Tibial nerve (tissue), 4 donors: ENCODE results near the gene IGSF10.

Source experiments
- CTCF ChIP-seq, 5 experiments: fragments of 200-600 bp in 3 of 5; fragments of 450-650 bp in 2 of 5; sonication (generic) in 3 of 5; IDR thresholded peaks; one replicate each; pipeline ENCODE4 v1.5.1; 2016 to 2019; ENCODE audit warnings: antibody characterized with exemption in 5 of 5, mild to moderate bottlenecking in 3 of 5, moderate library complexity in 2 of 5
- EP300 ChIP-seq, 2 donors: sonication (generic); formaldehyde crosslinking; IDR thresholded peaks; one replicate each; pipeline ENCODE4 v1.6.1; 2017; ENCODE audit warnings: antibody characterized with exemption in 2 of 2, mild to moderate bottlenecking in 1 of 2
- POLR2A ChIP-seq, 2 donors: fragments of 450-650 bp; IDR thresholded peaks; one replicate each; pipeline ENCODE4 v1.6.1; 2017; ENCODE audit warnings: antibody characterized with exemption in 2 of 2, mild to moderate bottlenecking in 2 of 2, moderate library complexity in 2 of 2

DNA sequence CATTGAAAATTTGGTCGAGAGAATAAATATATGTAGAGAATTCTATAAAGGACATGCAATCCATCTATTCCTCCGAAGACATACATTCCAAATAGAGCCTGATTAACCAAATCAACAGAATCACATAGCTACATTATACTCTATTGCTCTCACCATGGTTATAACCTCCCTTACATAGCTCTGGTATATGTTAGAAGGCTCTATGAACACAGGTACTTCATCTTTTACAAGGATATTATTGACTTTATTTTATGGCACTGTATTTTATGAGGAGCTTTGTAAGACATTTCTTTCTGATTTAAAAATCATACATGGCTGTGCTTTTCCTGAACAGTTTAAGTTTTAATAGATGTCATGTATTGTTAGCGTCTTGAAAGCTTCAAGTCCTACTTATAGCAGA lies 4.8 kb downstream of the IGSF10 start:
- TF ChIP-seq CTCF (IDR thresholded peaks at IDR 0.05) (no peak), EP300 (IDR thresholded peaks at IDR 0.05) (no peak), POLR2A (IDR thresholded peaks at IDR 0.05) (no peak)
